Effector memory CD4-positive, alpha-beta T cell (primary cell): ENCODE results near the gene NEUROD6.

Source experiments
- DNase-seq, 3 donors: peaks; one replicate each; pipeline ENCODE4 v3.0.0-alpha.2; 2020
- H3K27ac ChIP-seq: 2 replicates; pipeline ENCODE4 v1.7.0; 2013; ENCODE audit warnings: mild to moderate bottlenecking, low read length, moderate library complexity; ENCODE audit not compliant: insufficient read depth, poor library complexity, severe bottlenecking
- H3K27me3 ChIP-seq: replicated peaks from 2 replicates; pipeline ENCODE4 v1.7.0; 2013; ENCODE audit warnings: mild to moderate bottlenecking, low read length; ENCODE audit not compliant: insufficient read depth, control insufficient read depth, poor library complexity, severe bottlenecking
- H3K36me3 ChIP-seq: 2 replicates; pipeline ENCODE4 v1.7.0; 2013; ENCODE audit warnings: mild to moderate bottlenecking, low read length, moderate library complexity; ENCODE audit not compliant: control insufficient read depth, insufficient read depth
- H3K4me1 ChIP-seq: 2 replicates; pipeline ENCODE4 v1.7.0; 2013; ENCODE audit warnings: low read length, mild to moderate bottlenecking; ENCODE audit not compliant: control insufficient read depth, insufficient read depth, poor library complexity, severe bottlenecking
- H3K4me3 ChIP-seq: 2 replicates; pipeline ENCODE4 v1.7.0; 2013; ENCODE audit warnings: low read length, low read depth, mild to moderate bottlenecking; ENCODE audit not compliant: insufficient read depth, poor library complexity, severe bottlenecking
- H3K9me3 ChIP-seq: 2 replicates; pipeline ENCODE4 v1.7.0; 2013; ENCODE audit warnings: mild to moderate bottlenecking, low read length, moderate library complexity; ENCODE audit not compliant: control insufficient read depth
- total RNA-seq, 3 donors: gene quantifications; one replicate each; lab custom pipeline; 2026; lab: John Stamatoyannopoulos, UW

The NEUROD6 gene
- total RNA-seq, result 0 reads per million in 3 donors

DNA sequence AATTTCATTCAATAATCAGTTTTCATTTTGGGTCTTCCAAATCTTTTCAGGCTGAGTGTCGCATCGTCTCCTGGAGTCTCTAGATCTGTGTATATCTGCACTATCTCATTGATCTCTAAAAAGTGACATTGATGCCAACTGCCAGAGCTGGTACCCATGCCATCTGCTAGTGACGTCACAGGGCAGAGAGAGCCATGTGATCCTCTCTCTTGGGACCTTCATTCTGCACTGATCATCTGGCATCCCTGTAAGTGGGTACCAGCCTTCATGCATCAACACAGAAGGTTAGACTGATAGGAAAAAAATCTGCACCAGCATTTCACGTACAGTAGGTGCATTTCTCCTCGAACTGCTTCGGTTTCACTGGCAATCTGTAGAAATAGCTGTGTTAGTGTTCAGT lies at the start of gene NEUROD6:
Gene NEUROD6 (minus strand): TSS at position 124 of the 400 bp plus-strand sequence. CDS start 1,458 bp downstream, outside the sequence.
- H3K27ac ChIP-seq, result no peak within 1 kb of the TSS
- no peak within 1 kb of the TSS for H3K4me3 ChIP-seq
- H3K36me3 ChIP-seq, result no peaks in the 10 kb centered on the region
- H3K9me3 ChIP-seq, result no peaks in the 10 kb centered on the region
- DNase-seq, result no peak
- H3K4me1 ChIP-seq, result no peaks in the 10 kb centered on the region
- H3K27me3 ChIP-seq, result no peaks in the 10 kb centered on the region

DNA sequence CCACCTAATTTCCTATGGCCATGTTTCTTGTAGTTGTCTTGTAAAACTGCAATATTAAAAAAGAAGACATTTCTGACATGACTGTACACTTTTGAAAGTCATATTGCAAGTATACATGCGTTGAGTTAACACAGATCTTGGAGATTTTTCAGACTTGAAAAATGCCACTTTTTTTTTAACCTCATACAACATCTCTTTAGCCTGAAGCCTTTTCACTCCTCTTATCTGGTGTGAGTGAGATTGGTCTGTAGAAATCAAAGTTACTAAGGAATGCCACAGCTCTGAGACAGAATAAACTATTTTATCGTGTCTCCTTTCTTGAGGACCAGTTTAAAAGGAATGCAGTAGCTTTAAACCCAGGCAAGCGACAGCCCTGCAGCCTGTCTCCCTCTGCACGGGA lies 43.9 kb upstream of the NEUROD6 start:
- H3K4me1 ChIP-seq, result no peaks in the 10 kb centered on the region
- no peak for DNase-seq
- H3K36me3 ChIP-seq, result no peaks in the 10 kb centered on the region
- H3K27me3 ChIP-seq, result no peaks in the 10 kb centered on the region
- no peak overlapping the region for H3K27ac ChIP-seq
- H3K9me3 ChIP-seq, result no peaks in the 10 kb centered on the region
- H3K4me3 ChIP-seq, result no peak overlapping the region

DNA sequence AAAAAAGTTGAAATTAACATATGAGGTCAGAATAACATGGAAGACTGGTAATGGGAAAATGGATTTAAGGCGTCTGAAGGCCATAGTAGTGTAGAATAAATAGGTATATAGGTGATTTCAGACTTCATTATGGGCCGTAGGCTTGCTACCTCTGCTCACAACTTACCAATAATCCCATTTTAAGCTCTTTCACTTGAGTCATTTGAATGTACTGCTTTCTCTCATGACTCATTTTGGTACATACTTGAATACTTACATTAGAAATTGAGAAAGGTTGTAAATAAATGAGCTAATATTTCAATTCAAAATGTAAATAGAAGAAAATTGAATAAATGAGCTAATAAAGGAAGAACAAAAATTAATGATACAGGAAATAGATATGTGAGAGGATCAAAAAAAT lies 42.2 kb upstream of the NEUROD6 start:
- H3K36me3 ChIP-seq, result no peaks in the 10 kb centered on the region
- H3K9me3 ChIP-seq, result no peaks in the 10 kb centered on the region
- H3K27ac ChIP-seq, result no peak overlapping the region
- H3K4me3 ChIP-seq, result no peak overlapping the region
- no peaks in the 10 kb centered on the region for H3K27me3 ChIP-seq
- H3K4me1 ChIP-seq, result no peaks in the 10 kb centered on the region
- DNase-seq, result no peak

DNA sequence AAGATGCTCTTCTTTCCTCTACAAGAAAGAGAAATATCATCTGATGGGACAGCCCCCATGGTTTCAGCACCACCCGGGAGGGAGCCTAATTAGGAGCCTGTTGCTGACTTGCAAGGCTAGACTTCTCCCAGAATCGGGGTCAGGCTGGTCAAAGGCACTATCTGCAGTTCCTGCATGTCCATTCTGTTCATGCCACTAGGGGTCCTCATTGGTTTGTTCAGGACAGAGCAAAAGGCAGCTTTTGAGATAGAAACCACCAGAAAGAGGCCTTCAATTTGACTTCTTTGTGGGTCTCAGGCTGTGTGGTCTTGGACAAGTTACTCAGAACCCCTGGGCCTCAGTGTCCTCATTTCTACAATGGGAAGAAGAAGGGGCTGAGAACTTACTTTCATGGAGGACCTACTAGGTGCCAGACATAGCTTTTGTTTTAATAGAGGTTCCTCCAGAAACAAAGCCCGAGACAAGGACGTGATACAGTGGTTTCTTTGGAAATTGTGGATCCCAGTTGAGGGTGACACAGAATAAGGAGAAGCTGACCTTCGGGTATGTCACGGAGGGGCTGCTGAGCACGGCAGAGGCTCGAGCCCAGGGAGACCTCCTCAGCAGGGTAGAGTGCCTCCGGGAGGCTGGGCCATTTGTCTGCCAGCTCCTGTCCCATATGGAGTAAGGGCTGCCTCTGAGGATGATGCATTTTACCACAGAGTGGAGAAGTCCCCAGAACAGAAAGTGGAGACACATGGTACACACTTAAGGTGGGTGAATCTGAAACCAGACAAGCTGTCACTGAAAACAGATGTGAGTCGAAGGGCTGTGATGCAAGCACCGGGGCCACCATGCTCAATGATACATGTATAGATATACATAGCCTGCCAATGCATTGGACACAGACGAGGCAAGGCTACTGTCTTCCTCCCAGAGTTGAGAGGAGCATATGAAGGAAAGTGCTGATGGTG lies 33.1 kb upstream of the NEUROD6 start:
- no peak overlapping the region for H3K27ac ChIP-seq
- no peaks in the 10 kb centered on the region for H3K36me3 ChIP-seq
- no peak for DNase-seq
- no peak overlapping the region for H3K4me3 ChIP-seq
- no peaks in the 10 kb centered on the region for H3K4me1 ChIP-seq
- no peaks in the 10 kb centered on the region for H3K27me3 ChIP-seq
- no peaks in the 10 kb centered on the region for H3K9me3 ChIP-seq

DNA sequence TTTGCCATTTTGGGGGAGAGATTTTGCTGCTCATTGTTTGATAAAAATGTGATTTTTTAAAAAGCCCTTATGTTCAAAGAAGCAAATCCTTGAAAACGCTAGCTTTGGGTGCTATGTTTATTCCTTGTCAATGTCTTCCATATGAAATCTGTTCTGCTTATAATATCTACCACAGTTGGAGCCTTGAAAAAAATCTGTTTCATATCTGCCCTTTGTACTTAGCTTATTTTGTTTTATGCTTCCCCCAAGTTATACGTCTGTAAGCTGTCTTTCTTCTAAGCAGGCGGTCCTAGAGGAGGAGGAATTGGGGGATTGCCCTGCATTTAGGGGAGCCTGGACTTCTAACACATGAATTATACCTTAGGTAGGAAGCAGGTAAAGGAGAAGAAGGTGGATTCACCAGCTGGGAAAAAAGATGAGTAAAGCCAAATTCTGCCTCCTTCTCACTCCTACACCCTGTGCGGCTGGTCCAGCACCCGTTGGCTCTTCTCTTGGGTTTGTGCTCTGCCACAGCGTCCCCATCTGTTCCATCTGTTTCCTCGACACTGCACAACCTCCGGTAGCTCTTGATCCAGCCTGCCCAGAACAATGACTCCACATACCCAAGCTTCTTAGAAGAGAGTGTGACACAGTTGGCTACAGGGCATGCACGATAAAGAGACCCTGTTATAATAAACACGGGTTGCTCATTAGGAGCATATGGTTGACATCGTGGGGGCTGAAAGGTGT lies 31.9 kb upstream of the NEUROD6 start:
- H3K4me1 ChIP-seq, result no peaks in the 10 kb centered on the region

DNA sequence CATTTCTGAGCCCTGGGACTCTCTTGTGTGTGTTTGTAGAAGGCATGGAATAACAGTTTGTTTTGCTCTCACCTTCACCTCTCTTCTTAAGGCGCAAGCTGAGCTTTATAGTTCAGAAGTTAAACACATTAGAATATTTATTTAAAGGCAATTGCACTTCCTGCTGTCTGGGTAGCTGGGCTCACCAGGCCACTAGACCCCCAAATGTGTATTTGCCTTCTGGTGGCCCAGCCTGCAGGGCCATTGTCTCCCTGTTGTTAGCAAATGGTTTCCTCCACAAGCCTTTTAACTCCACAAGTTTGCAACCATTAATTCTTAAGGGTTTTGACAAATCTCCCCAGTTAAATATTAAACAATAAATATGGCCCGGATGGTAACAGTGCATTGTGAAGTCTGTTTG lies 31.1 kb upstream of the NEUROD6 start:
- no peaks in the 10 kb centered on the region for H3K36me3 ChIP-seq

More for the DNA sequence above, 31.9 kb upstream of the NEUROD6 start:
- Histone ChIP-seq H3K36me3 (no peaks in the 10 kb centered on the region), H3K27ac (no peak overlapping the region), H3K9me3 (no peaks in the 10 kb centered on the region), H3K4me3 (no peak overlapping the region), H3K27me3 (no peaks in the 10 kb centered on the region)
- no peak for DNase-seq

DNA sequence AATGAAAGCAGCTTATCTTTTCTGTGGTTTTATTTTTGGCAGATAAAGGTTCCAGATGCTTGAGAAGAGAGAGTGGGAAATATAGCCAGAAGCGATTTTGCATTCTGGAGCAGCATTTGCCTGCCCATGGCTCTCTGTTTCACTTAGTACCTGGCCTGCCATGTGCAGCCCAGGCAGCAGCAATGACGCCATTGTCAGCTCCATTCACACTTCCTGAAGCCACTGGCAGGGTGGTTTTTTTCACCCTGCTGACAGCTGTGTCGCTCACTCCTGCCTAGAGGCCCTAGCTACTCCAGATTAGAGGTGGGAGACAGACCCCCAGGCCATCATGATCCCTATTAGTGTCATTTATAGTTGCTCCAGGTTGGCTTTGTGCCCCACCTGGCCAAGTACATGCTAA lies 30.1 kb upstream of the NEUROD6 start:
- H3K27ac ChIP-seq, result no peak overlapping the region
- no peak for DNase-seq
- H3K27me3 ChIP-seq, result no peaks in the 10 kb centered on the region
- no peak overlapping the region for H3K4me3 ChIP-seq
- H3K9me3 ChIP-seq, result no peaks in the 10 kb centered on the region
- no peaks in the 10 kb centered on the region for H3K4me1 ChIP-seq
- H3K36me3 ChIP-seq, result no peaks in the 10 kb centered on the region

More for the DNA sequence above, 31.1 kb upstream of the NEUROD6 start:
- Histone ChIP-seq H3K4me1 (no peaks in the 10 kb centered on the region), H3K27me3 (no peaks in the 10 kb centered on the region), H3K4me3 (no peak overlapping the region), H3K27ac (no peak overlapping the region), H3K9me3 (no peaks in the 10 kb centered on the region)
- DNase-seq, result no peak

DNA sequence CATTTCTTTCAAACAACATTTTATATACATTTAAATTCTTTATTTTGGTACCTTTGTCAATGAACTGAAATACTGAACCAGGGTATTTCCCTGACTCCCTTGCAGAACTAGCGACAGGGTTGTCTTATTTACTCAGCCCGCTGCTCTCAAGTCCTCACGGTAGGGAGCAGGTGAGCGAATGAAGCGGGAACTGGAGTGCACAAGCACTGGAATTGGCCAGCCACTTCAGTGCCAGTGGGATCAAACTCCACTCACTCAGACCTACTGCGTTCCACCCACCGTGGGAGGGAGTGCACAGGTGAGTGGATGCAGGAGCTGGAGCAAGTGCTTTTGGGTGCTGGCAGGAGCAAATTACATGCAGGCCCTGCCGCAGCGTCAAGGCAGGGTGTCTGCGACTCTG lies 28.1 kb upstream of the NEUROD6 start:
- no peaks in the 10 kb centered on the region for H3K4me1 ChIP-seq
- H3K4me3 ChIP-seq, result no peak overlapping the region
- no peaks in the 10 kb centered on the region for H3K36me3 ChIP-seq
- H3K9me3 ChIP-seq, result no peaks in the 10 kb centered on the region
- no peak for DNase-seq
- H3K27ac ChIP-seq, result no peak overlapping the region
- H3K27me3 ChIP-seq, result no peaks in the 10 kb centered on the region

DNA sequence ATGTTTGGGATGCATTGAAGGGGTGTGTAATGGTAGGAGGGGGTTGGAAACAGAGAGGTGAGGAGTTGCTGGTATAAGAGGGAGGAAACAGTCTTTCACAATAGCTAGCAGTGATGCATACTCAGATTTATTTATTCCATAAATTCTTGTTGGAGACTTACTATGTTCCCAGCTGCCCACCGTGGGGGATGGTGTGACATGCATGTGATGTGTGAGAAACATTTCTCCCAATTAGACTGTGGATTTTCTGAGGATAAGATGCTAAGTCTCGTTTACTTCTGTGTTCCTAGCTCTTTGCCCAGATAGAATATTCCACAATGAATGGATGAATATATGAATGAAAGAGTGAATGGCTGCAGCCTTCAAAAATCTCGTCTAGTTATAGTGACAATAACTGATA lies 23.0 kb upstream of the NEUROD6 start:
- Histone ChIP-seq H3K4me1 (no peaks in the 10 kb centered on the region), H3K27me3 (no peaks in the 10 kb centered on the region), H3K27ac (no peak overlapping the region), H3K4me3 (no peak overlapping the region), H3K9me3 (no peaks in the 10 kb centered on the region), H3K36me3 (no peaks in the 10 kb centered on the region)
- no peak for DNase-seq

DNA sequence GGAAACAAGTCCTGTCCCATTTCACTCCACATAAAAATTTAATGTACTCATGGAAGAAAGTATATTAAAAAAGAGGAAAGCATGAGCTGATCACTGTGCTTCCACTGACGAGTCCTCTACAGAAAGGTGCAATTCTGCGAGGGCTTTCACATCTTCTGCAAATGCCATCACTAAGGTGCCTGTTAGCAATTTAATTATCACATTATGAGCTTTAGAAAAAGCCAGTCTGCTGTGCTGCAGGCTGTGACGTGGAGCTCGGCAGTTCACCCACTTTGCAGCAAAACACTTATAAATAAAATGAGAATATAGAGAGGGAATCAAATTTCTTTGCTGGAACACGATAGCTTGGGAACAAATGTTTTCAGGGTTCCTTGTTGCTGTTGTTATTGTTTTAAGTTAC lies 22.5 kb upstream of the NEUROD6 start:
- H3K4me3 ChIP-seq, result no peak overlapping the region
- no peaks in the 10 kb centered on the region for H3K27me3 ChIP-seq
- DNase-seq, result no peak
- H3K27ac ChIP-seq, result no peak overlapping the region
- no peaks in the 10 kb centered on the region for H3K36me3 ChIP-seq
- H3K4me1 ChIP-seq, result no peaks in the 10 kb centered on the region
- no peaks in the 10 kb centered on the region for H3K9me3 ChIP-seq
